GM23338 (cell line): ENCODE measurements around the gene DCST1.

Experiments used
- CTCF ChIP-seq, 2 experiments: fragments of 200-600 bp in 1 of 2; sonication (generic) in 1 of 2; conservative IDR thresholded peaks; 2 replicates each; pipeline versions ENCODE4 v1.5.1 to v1.6.1; 2016 to 2017; ENCODE audit warnings: antibody characterized with exemption in 2 of 2, low read depth in 2 of 2, mild to moderate bottlenecking in 2 of 2, moderate library complexity in 1 of 2
- ETS1 ChIP-seq: IDR thresholded peaks from 2 replicates; pipeline ENCODE4 v1.6.1; 2016; ENCODE audit warnings: antibody characterized with exemption
- EZH2 ChIP-seq: fragments of 200-600 bp; sonication (generic); IDR thresholded peaks from one replicate; pipeline ENCODE4 v1.8.0; 2017; ENCODE audit warnings: antibody characterized with exemption, mild to moderate bottlenecking, low read depth; ENCODE audit not compliant: unreplicated experiment
- EZH2phosphoT487 ChIP-seq: fragments of 200-600 bp; sonication (generic); IDR thresholded peaks from one replicate; pipeline ENCODE4 v1.8.1; 2018; ENCODE audit warnings: antibody characterized with exemption; ENCODE audit not compliant: unreplicated experiment
- JUNB ChIP-seq: IDR thresholded peaks from one replicate; pipeline ENCODE4 v1.6.1; 2016; ENCODE audit warnings: antibody characterized with exemption; ENCODE audit not compliant: unreplicated experiment
- NANOG ChIP-seq: IDR thresholded peaks from 2 replicates; pipeline ENCODE4 v1.6.1; 2016; ENCODE audit warnings: antibody characterized with exemption, borderline replicate concordance
- REST ChIP-seq: IDR thresholded peaks from one replicate; pipeline ENCODE4 v1.6.1; 2018; ENCODE audit warnings: antibody characterized with exemption; ENCODE audit not compliant: unreplicated experiment
- STAT1 ChIP-seq: IDR thresholded peaks from one replicate; pipeline ENCODE4 v1.6.1; 2016; ENCODE audit warnings: antibody characterized with exemption; ENCODE audit not compliant: unreplicated experiment

GRCh38 chr1:155013632-155014031 is 20.0 kb upstream of the DCST1 start:
- no peak for TF ChIP-seq REST
- no peak for TF ChIP-seq CTCF (conservative IDR thresholded peaks at IDR 0.05; ENCODE audit: low read depth in 2 of 2)
- TF ChIP-seq NANOG, result no peak
- no peak for TF ChIP-seq EZH2
- no peak for TF ChIP-seq STAT1
- no peak for TF ChIP-seq EZH2phosphoT487
- no peak for TF ChIP-seq JUNB
- TF ChIP-seq ETS1, result no peak
